Stomach (tissue), 9 donors: ENCODE results near the gene ANKRD62. TPM values are rescaled to one million over a fixed set of nuclear protein-coding genes. Genes with fewer than 3 reads are reported as not detected.
"Not testable (repeated sequence)": the region's sequence is repeated elsewhere in the genome, so short reads cannot be mapped to it uniquely, and the experiment has no call there.

Experiments
- DNase-seq, 2 donors: peaks; one replicate each; pipeline versions ENCODE4 v3.0.0 to v3.0.0-alpha.2; 2013 to 2019
- H3K27ac ChIP-seq, 5 donors: fragments of 200-600 bp in 4 of 5; sonication (generic) in 4 of 5; one replicate each; pipeline ENCODE4 v1.5.1; 2013 to 2019; ENCODE audit warnings: mild to moderate bottlenecking in 1 of 5, moderate library complexity in 1 of 5
- H3K27me3 ChIP-seq, 3 donors: fragments of 200-600 bp; sonication (generic); one replicate each; pipeline ENCODE4 v1.5.1; 2017 to 2019; ENCODE audit warnings: mixed run types in 1 of 3
- H3K36me3 ChIP-seq, 4 donors: fragments of 200-600 bp; sonication (generic); 1 replicate in 3 of 4; 2 replicates in 1 of 4; pipeline ENCODE4 v1.5.1; 2016 to 2019
- H3K4me1 ChIP-seq, 4 donors: fragments of 200-600 bp; sonication (generic); one replicate each; pipeline ENCODE4 v1.5.1; 2016 to 2019
- H3K4me3 ChIP-seq, 4 donors: fragments of 200-600 bp; sonication (generic) in 3 of 4; one replicate each; pipeline ENCODE4 v1.5.1; 2016 to 2019; ENCODE audit warnings: mild to moderate bottlenecking in 1 of 4
- H3K9me3 ChIP-seq, 4 donors: fragments of 200-600 bp; sonication (generic); one replicate each; pipeline ENCODE4 v1.5.1; 2016 to 2019
- EP300 ChIP-seq: sonication (generic); formaldehyde crosslinking; IDR thresholded peaks from one replicate; pipeline ENCODE4 v1.6.1; 2017; ENCODE audit warnings: antibody characterized with exemption
- POLR2A ChIP-seq, 4 donors: fragments of 450-650 bp; IDR thresholded peaks; one replicate each; pipeline ENCODE4 v1.6.1; 2016; ENCODE audit warnings: antibody characterized with exemption in 4 of 4, control low read depth in 2 of 4, mild to moderate bottlenecking in 1 of 4, moderate library complexity in 1 of 4
- POLR2AphosphoS5 ChIP-seq, 3 donors: sonication (generic); formaldehyde crosslinking; IDR thresholded peaks; one replicate each; pipeline ENCODE4 v1.6.1; 2016; ENCODE audit warnings: antibody characterized with exemption in 3 of 3
- WGBS, 5 donors: extraction: QIAGEN DNeasy Blood & Tissue Kit in 3 of 5; methylation state at CpG; one replicate each; pipeline versions ENCODE4 v1.1.5 to v1.1.7; 2013 to 2018; 5-methylcytosine and 5-hydroxymethylcytosine counted together
- intact Hi-C: fragments of 100-400 bp; cut with DNase I; formaldehyde crosslinking; loops from one replicate; pipeline ENCODE4 v1.15.1; 2023; ENCODE audit warnings: low total_unique reads
- polyA plus RNA-seq, 3 donors: library from polyadenylated mRNA; stranded (reverse); fragments of 200-250 nt; gene quantifications; one replicate each; pipeline ENCODE4 v1.2.3, GENCODE V29; 2013
- total RNA-seq, 5 donors: library from RNA; depleted of rRNA; stranded (reverse); fragments of >200 nt; gene quantifications; one replicate each; pipeline versions ENCODE4 v1.1.0 to v1.2.3, GENCODE V29; 2014 to 2016
- TF ChIP-seq, protein P1 (sequence below), 7 experiments: fragments of 450-650 bp in 4 of 7; fragments of 200-600 bp in 3 of 7; sonication (generic) in 3 of 7; IDR thresholded peaks; one replicate each; pipeline ENCODE4 v1.5.1; 2016 to 2019; ENCODE audit warnings: antibody characterized with exemption in 7 of 7, control low read depth in 2 of 7, mild to moderate bottlenecking in 1 of 7
- donor health status: healthy with polysubstance abuse.
- donor health status: Bipolar disorder and iron deficiency.
- donor health status: healthy.

ANKRD62 gene
- total and polyA plus RNA-seq, 8 donors: 1.2 TPM; not detected in 7

DNA sequence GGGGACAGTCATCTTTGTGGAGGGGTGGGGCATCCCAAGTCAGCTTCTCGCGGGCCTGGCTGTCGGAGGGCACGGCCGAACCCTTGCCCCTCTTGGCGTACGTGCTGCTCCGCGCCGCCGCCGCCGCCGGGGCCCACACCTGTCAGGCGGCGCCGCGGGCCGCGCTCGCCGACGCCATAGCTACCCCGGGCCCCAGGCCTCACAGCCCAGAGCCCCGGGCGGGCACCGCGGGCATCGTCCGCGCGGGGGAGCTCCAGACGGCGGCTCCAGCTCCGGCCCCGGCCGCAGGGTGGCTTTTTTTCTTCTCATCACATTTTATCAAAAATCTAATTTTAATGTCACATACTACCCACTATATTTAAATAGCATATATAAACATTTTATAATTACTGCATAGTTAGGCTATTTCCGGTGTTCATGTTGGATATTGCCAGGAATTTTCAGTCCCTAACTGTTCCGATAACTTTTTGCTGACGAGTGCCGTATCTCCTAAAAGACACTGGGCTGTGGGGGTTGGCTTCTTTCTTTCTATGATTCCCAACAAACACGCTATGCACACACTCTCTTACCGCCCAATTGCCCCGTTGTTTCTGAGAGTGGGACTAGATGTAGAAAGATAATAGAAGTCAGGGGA is 25.2 kb upstream of the ANKRD62 start:
- H3K36me3 ChIP-seq, H3K27ac ChIP-seq, H3K4me3 ChIP-seq, intact Hi-C loops, H3K4me1 ChIP-seq, H3K9me3 ChIP-seq, H3K27me3 ChIP-seq: not testable (repeated sequence)
- TF ChIP-seq, protein P1, sequence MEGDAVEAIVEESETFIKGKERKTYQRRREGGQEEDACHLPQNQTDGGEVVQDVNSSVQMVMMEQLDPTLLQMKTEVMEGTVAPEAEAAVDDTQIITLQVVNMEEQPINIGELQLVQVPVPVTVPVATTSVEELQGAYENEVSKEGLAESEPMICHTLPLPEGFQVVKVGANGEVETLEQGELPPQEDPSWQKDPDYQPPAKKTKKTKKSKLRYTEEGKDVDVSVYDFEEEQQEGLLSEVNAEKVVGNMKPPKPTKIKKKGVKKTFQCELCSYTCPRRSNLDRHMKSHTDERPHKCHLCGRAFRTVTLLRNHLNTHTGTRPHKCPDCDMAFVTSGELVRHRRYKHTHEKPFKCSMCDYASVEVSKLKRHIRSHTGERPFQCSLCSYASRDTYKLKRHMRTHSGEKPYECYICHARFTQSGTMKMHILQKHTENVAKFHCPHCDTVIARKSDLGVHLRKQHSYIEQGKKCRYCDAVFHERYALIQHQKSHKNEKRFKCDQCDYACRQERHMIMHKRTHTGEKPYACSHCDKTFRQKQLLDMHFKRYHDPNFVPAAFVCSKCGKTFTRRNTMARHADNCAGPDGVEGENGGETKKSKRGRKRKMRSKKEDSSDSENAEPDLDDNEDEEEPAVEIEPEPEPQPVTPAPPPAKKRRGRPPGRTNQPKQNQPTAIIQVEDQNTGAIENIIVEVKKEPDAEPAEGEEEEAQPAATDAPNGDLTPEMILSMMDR (IDR thresholded peaks at IDR 0.05): peak in 1 of 7 experiments; percentile 8
- DNase-seq: peak in 1 of 2 donors; percentile 3
- 72 to 90% (median 79%) methylated on average over 34 to 44 of the region's 44 CpGs for WGBS, 5 donors

DNA sequence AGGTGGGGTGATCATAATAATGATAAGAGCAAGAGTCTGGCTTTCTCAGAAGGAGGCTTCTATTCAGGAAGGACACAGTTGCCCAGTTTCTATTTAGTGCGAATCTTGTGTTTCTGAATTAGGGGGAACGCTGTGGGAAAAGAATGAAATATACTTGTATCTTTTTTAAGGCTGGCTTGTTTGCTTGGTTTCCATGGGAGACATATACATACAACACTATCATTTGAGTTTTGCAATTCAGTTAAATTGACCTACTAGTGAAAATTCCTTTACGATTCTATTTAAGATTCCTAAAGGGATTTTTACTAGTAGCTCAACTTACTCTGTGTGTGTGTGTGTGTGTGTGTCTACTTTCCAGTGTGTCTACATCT is 24.7 kb upstream of the ANKRD62 start:
- Histone ChIP-seq H3K4me1 (no peaks in the 10 kb centered on the region), H3K27me3 (peaks cover 0 to 4% (median 0%) of the 10 kb centered on the region in 3 donors), H3K36me3 (no peaks in the 10 kb centered on the region), H3K4me3 (no peak overlapping the region), H3K9me3 (no peaks in the 10 kb centered on the region), H3K27ac (no peak overlapping the region)
- intact Hi-C loops: no loop called here
- no peak for TF ChIP-seq EP300
- no peak for TF ChIP-seq POLR2AphosphoS5 (IDR thresholded peaks at IDR 0.05)
- TF ChIP-seq, protein P1 (IDR thresholded peaks at IDR 0.05): no peak
- TF ChIP-seq POLR2A (IDR thresholded peaks at IDR 0.05): no peak
- 61 to 78% (median 73%) methylated on average over 3 of the region's 3 CpGs for whole genome bisulfite sequencing, 5 donors
- DNase-seq: peak in 1 of 2 donors; percentile 25

DNA sequence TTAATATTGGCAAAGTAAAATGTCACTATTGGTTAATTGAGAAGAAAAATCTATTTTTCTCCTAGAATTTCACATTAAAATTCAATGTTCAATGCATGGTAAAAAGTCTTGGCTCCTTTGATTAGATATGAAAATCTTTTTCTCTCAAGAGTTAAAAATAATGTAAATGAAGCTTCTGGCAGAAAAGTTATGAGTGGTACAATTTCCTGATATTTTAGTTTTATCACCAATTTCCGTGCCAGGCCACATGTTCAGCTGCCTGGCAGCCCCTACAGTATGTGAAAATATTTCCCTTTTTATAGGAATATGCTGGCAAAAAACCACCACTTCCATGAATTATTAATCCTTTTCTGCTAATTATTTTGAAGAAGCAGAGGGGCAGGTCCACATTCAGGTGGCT is 22.6 kb upstream of the ANKRD62 start:
- H3K36me3 ChIP-seq, intact Hi-C loops: not testable (repeated sequence)
- 50 to 84% (median 68%) methylated on average over 1 of the region's 1 CpG for WGBS, 5 donors

DNA sequence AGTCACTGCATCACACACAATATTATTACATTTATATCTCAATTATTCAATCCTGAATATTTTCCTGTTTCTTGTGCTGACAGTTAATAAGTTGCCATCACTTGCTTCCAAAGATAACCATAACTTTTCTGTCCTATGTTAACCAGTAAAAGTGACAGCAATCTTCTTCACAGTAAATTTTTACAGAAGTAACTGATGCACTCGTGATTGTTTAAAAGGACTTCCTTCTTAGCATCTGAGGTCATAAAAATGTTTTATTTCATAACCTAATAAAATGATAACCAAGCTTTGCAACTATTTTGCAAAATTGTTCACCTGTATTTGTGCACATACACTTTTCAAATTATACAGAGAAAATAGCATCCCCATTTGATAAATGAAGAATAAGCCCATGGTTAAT is 20.6 kb upstream of the ANKRD62 start:
- no peaks in the 10 kb centered on the region for H3K9me3 ChIP-seq
- WGBS, 5 donors: 50 to 77% (median 72%) methylated on average over 1 of the region's 1 CpG
- no peaks in the 10 kb centered on the region for H3K4me1 ChIP-seq
- no peak for DNase-seq
- no peak overlapping the region for H3K27ac ChIP-seq
- H3K27me3 ChIP-seq: peaks cover 0 to 2% (median 0%) of the 10 kb centered on the region in 3 donors
- TF ChIP-seq POLR2A (IDR thresholded peaks at IDR 0.05): no peak
- TF ChIP-seq, protein P1 (IDR thresholded peaks at IDR 0.05): no peak
- no peak for TF ChIP-seq EP300
- TF ChIP-seq POLR2AphosphoS5 (IDR thresholded peaks at IDR 0.05): no peak
- no peaks in the 10 kb centered on the region for H3K36me3 ChIP-seq
- intact Hi-C loops: no loop called here
- H3K4me3 ChIP-seq: no peak overlapping the region

More for the DNA sequence above, 22.6 kb upstream of the ANKRD62 start:
- not testable (repeated sequence) for H3K27me3 ChIP-seq, H3K4me3 ChIP-seq, H3K4me1 ChIP-seq, H3K9me3 ChIP-seq, H3K27ac ChIP-seq, DNase-seq

DNA sequence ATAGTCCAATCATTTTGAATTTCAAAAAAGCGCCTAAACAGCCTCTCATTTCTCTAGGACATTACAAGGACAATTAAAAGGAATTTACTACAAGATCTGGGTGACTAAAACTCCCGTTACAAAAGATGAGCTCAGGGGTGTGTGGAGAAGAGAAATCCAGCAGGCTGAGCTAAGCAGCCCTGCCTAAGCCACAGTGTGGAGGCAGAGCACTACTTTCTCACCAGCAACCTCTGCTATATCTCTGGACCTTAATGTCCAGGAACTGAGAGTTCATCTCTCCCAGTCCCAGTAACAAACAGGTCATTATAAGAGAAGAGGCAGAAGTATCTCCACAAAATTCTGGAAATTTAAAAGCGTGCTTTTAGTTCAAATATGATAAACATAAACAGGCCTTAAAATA is 18.9 kb upstream of the ANKRD62 start:
- intact Hi-C loops: no loop called here
- H3K27me3 ChIP-seq: no peaks in the 10 kb centered on the region
- H3K9me3 ChIP-seq: no peaks in the 10 kb centered on the region
- TF ChIP-seq POLR2AphosphoS5 (IDR thresholded peaks at IDR 0.05): no peak
- TF ChIP-seq POLR2A (IDR thresholded peaks at IDR 0.05): no peak
- TF ChIP-seq, protein P1 (IDR thresholded peaks at IDR 0.05): no peak
- no peak for TF ChIP-seq EP300
- H3K36me3 ChIP-seq: no peaks in the 10 kb centered on the region
- H3K4me3 ChIP-seq: no peak overlapping the region
- 81 to 90% (median 88%) methylated on average over 3 of the region's 3 CpGs for WGBS, 5 donors
- peak in 1 of 2 donors; percentile 42 for DNase-seq
- no peaks in the 10 kb centered on the region for H3K4me1 ChIP-seq
- no peak overlapping the region for H3K27ac ChIP-seq
